ENCODE data around the gene CNN3.

The CNN3 gene

GRCh38 chr1:94901841-94902240 lies 25.1 kb downstream of the CNN3 start:
- no peak for TF ChIP-seq CTCF (conservative IDR thresholded peaks at IDR 0.05; ENCODE audit: low read depth, low read length)
- H3K4me3 ChIP-seq (ENCODE audit: low read depth, low read length) = no peak overlapping the region
- no peak for DNase-seq (ENCODE audit: low read depth)

GRCh38 chr1:94899756-94900155 lies 27.2 kb downstream of the CNN3 start:
- DNase-seq (ENCODE audit: low read depth) = no peak
- TF ChIP-seq CTCF (conservative IDR thresholded peaks at IDR 0.05; ENCODE audit: low read depth, low read length) = no peak
- no peak overlapping the region for H3K4me3 ChIP-seq (ENCODE audit: low read depth, low read length)

GRCh38 chr1:94898491-94899385 lies 28.2 kb downstream of the CNN3 start:
- peak; percentile 50 for DNase-seq (ENCODE audit: low read depth)
- no peak for TF ChIP-seq CTCF (conservative IDR thresholded peaks at IDR 0.05; ENCODE audit: low read depth, low read length)

GRCh38 chr1:94895518-94895917 lies 31.4 kb downstream of the CNN3 start:
- no peak for TF ChIP-seq CTCF (conservative IDR thresholded peaks at IDR 0.05; ENCODE audit: low read depth, low read length)
- no peak for DNase-seq (ENCODE audit: low read depth)
- H3K4me3 ChIP-seq (ENCODE audit: low read depth, low read length) = no peak overlapping the region

More at GRCh38 chr1:94898491-94899385, 28.2 kb downstream of the CNN3 start:
- no peak overlapping the region for H3K4me3 ChIP-seq (ENCODE audit: low read depth, low read length)

GRCh38 chr1:94894630-94895029 lies 32.3 kb downstream of the CNN3 start:
- DNase-seq (ENCODE audit: low read depth) = no peak
- no peak for TF ChIP-seq CTCF (conservative IDR thresholded peaks at IDR 0.05; ENCODE audit: low read depth, low read length)
- no peak overlapping the region for H3K4me3 ChIP-seq (ENCODE audit: low read depth, low read length)

- H3K4me3 ChIP-seq (ENCODE audit: low read depth, low read length) = no peak overlapping the region
- no peak for TF ChIP-seq CTCF (conservative IDR thresholded peaks at IDR 0.05; ENCODE audit: low read depth, low read length)
- DNase-seq (ENCODE audit: low read depth) = no peak
Observed at GRCh38 chr1:94892604-94893254, 34.2 kb downstream of the CNN3 start.

Measured in choroid plexus epithelial cell (primary cell).